Activated naive CD4-positive, alpha-beta T cell treated with anti-CD3 and anti-CD28 coated beads, Interleukin-2, amount 50 U/mL, for 16 hours (primary cell): ENCODE results near the gene PDE1C.
"Not testable (repeated sequence)": the region's sequence is repeated elsewhere in the genome, so short reads cannot be mapped to it uniquely, and the experiment has no call there.

Source experiments
- DNase-seq: peaks from one replicate; pipeline ENCODE4 v3.0.0-alpha.2; 2020

The PDE1C gene

DNA sequence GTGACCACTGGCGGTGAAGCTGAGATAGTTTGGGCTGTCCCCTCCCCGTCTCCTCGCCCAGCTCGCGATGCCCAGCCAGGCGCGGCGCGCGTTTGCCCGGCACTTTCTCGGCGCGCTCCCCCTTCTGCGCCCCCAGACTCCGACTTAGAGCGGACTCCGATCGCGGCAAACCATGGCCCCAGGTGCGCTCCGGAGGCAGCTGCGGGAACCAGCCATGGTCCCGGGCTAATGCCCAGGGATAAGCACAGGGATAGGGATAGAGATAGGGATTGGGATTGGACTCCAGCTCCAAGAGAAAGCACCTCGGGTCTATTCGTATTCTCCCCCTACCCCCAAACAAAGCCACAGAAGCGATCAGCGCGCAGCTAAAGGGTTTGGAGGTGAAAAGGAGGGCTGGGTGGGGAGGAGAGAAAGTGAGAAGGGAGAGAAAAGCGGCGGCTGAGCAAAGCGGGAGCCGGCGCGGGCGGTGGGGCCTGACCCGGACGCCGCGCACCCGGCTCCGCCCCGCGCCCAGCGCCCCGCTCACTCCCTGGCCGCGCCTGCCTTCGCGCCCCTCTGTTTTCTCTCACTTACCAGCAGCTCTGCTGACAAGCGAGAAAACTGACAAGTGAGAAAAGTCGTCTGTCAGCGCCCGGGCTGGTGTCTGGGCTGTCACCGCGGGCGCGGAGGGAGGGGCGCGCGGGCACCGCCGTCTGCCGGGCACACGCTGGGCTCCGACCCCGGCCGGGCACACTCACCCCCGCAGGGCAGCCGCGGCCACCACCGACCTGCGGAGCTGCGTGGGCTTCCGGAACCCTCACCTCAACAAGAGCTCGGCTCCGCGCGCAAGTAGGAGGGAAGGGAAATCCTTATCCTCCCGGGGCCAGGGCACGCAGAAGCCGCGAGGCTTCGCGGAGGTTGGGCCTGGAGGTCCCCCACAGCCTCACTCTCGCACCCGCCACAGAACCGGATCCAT, at the start of gene PDE1C:
Gene PDE1C, minus strand, starts transcription at position 2 of the 955 bp plus-strand sequence.
- DNase-seq: no peak

DNA sequence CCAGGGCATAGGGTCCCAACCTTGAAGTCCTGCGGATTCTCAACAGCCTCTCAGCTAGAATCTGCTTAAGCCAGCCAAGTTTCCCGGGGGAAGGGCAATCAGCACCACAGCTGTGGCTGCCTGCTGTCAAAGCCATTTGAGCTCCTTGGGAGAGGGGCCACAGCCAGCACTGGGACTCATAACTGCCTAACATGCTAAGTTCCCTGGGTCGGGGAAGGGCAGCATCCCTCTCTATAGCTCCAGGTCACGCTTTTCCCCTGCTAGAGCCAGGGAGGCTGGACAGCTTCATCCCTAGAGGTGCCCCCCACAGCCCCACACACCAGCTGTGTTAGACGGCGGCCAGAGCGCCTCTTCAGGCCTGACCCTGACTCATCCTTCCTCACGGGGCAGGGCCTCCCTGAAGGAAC, 49.6 kb upstream of the PDE1C start:
- DNase-seq: no peak

DNA sequence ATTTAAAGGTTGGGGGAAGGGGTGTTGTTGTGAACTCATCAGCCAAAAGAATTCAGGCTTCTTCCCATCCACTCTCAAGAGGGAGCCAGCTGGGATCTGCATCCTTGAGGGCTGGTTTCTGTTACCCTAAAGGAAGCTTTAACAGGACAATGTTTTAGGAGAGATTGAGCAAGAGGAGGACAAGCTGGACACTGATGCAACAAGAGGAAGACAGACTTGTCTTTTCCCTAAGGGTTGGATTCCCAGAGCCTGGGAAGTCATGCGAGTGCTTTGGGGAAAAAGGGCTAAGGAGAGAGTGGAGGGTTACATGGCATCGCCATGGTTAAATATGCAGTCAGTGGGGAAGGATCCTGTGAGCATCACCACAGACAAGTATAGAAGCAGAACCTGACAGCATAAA, 47.6 kb upstream of the PDE1C start:
- DNase-seq: no peak

DNA sequence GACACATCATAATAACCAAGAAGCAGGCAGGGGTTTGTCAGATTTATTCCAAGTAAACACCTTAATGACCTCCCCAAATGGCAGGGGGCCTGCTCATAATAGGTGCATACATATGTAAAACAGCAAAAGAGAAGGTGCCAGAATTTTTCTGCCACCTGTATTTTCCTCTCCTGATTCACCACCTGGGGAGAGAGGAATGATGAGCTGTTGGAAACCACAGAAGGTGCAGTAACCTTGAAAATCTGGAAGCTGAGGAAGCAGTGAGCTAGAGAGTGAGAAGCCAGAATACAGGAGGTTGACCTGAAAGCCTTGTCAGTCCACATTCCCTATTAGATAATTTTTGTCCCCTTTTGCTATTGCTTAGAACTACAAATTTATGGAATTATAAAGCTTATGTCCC, 46.2 kb upstream of the PDE1C start:
- DNase-seq: no peak

DNA sequence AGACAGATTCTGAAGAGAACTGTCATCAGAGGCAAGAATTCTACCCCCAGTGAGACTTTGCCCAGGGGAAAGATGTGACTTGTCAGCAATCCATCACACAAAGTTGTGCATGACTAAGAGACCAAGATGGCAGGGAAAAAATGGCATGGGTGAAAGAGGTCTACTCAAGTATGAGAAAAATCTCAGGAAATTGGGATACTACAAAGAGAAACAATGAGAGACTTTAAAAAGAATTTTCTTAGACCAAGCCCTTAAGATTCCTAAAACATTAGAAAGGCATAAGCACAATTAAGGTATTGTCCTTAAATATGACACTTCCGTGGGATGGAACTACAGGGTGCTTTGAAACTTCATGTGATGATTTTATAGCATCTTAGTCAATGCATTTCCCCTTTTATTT, 45.6 kb upstream of the PDE1C start:
- no peak for DNase-seq

DNA sequence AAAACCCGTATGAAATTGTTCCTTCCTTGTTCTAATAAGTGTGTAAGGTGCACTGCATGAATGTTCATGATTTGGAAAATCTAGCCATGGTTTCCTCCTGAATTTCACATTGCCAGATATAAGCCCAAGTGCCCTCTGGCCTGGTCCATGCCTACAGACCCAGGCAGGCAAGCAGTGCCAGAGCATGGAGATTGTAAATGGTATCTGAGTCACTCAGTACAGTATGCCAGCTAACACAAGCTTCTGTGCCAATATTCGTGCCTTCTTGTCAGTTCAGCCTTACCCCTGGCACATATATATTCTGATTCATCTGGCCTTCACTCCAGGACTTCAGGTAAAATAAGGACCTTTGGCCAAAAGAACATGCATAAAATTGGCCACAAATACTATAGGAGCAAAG, 38.4 kb upstream of the PDE1C start:
- DNase-seq: no peak

DNA sequence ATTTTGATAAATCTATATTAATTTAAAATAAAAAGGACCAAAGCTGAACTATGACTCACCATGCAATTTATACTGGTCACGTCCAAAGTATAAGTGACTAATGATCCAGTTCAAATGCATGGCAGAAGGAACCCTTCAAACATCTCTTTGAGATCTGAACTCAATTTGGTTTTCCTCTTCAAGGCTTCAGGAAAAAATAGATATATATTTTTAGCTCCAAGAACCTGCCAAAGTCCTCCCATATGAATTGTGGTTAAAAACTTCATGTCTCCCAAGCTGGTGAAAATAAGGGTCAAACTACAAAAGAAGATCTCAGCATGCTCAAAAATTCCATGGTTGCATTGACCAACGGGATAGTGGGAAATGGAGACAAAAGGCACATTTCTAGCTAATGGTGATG, 34.6 kb upstream of the PDE1C start:
- no peak for DNase-seq

DNA sequence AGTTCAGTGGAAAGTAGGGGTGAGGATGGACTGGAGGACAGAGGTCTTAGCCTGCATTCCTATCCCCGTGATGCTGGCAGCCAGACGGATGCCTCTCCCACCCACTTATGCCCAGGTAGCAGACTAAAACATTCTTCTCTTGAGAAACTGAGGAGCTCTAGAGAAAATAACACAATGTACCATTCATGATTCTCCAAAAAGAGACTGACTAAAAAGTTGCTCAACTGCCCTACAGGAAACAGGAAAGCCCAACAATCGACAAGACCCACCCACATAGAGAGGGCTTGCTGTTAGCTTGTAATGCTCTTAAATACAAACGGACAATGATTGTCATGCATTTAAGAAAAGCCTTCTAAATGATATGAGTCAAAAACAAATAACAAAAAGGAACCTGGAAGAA, 33.2 kb upstream of the PDE1C start:
- no peak for DNase-seq

DNA sequence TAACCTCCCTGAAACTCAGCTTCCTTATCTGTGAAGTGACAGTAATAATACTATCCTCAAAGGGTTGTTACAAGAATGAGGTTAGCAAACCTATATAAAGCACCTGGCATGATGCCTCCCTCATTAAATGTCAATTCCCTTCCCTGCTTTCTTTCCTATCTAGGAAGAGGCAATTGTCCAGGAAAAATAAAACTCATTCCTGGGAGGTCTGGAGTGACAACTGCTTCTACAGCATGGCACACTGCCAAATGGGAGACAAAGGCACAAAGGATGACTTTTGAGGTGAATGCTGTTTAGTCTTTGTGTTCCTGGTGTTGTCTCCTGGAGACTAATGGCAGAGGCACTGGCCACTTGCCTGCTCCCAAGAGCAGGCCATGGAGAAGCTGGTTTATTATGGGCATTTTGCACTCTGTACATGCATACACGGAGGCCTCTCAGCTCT, 32.2 kb upstream of the PDE1C start:
- no peak for DNase-seq

DNA sequence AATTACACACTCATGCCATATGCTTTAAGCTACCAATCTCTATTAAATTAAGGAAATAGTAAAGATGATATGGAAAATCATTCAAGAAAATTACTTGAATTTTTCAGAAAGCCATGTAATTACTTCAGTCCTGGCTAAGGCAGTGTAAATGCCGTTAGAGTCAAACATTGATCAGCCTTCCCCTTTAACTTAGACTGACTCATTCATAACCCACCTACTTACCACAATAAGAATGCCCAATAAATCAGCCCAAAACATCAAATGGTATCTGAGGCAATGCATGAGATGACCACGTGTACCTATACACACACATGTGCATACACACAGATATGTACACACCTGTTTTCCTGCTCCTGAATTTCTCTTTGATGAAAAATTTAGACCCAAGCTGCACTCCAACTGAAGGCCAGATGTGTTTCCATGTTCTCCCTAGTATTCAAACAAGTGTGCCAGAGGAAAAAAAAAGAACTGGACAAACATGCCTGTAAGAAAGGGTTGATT, 30.2 kb upstream of the PDE1C start:
- no peak for DNase-seq

DNA sequence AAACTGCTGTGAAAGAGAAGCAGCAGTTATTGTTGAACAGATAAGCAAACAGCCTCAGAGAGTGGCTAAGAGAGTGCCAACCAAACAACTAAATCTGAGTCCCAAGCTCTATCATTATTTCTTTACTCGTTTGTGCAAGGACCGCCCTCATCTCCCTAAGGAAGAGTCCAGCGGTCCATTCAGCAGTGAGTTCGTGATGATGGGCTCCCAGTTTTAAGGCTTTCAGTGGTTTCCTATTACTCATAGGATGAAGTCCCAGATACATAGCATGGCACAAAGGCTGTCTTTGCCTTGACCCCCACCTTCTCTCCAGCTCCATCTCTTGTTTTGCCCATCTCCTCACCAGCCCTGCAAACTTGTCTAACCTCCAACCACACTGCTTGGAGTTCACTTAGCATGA, 24.3 kb upstream of the PDE1C start:
- DNase-seq: no peak

DNA sequence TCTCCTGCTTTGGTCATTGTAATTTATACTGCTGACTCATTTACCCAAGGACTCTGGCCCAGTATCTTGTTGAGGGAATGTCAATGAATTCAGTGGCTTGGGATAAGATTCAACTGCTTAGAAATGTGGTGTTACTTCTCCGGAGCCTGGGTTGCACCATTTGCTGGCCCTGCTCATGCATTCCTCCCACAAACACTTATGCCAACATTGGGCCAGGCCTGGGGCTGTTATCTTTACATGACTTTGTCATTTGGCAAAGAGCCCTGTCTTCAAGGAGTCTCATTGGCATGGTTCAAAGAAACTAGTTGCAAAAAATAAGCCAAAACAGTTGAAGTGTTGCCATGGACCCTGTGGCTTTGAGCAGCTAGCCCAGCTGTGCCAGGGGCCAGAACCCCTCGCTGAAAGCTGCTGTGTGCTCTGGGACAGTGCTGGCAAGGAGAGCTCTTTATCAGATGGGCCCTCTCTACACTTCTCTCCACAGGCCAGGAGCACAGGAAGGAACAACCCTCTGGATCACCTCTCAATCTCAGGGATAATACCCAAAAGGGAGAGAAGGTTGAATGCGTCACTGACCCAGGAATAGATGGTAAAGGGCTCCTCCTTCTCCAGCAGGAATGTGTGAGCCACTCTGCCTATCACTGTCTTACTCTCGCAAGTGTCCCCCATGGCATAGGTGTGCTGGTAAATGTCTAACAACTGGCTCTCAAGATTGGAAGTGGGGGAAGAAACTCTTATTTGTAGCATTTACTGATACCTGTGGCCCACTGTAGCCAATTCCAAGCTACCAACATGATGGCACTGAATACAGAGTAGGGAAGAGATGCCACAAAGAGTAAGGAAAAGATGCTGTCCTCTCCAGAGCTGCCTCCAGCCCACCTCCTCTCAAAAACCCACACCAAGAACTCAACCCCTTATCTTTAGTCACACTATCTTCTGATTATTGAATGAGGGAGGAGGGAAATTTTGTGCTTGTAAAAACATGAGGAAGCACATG, 23.5 kb upstream of the PDE1C start:
- no peak for DNase-seq

DNA sequence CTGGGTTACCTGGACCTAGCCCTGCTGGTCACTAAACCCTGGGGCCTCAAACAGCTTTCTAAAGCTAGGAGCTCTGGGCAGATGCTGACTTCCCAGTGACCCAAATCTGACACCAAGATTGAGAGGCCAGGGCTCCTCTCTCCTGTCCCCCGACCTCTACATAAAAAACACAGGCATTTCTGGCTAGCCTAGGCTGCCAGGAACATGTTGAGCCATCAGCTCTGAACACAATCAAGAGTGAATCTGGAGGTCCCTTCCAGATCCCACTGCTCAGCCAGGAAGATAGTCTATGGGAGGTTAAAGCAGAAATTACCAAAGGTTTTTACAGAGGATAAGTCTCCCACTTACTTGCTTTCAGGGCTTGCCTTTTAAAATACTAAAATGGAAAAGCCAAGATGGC, 22.1 kb upstream of the PDE1C start:
- DNase-seq: no peak

DNA sequence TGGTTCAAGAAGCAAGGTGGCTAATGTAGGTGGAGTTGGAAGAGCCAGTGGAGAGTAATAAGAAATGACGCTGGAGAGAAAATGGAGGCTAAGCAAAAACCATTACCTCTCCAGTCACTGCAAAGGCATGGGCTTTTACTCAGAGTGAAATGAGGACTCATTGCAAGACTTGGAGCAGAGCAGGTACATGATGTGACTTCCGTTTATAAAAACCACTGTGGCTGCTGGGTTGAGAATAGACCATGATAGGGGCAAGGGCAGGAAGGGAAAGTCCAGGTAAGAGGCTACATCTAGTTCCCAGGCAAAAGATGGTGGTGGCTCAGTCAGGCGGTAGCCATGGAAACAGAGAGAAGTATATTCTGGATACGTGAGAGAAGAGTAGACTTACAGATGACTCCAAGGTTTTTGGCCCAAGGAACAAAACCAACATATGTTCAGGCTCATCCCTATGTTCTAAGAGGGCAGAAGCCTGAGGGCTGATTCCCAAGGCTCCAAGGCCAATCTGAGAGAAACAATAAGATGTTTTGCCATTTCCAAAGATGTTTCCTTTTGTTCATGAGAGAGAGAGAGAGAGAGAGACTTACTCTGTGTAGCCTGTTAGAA, 21.5 kb upstream of the PDE1C start:
- no peak for DNase-seq

DNA sequence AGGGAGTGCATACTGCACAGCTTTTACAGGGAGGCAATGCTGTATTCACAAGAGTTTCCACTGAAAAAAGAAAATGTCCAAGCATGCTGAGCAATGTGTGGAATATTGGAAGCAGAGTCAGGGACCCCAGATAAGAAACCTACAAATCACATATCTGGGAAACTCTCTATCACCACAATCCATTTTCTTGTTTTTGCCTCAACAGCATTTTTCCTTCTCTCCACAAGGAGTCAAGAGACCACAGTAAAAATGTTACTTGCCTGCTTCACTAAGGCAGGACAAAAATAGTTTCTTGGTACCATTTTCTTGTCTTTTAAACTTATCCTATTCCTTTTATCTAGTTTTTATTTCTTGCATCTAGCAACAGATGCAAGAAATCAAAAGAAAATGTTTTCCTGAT, 19.5 kb upstream of the PDE1C start:
- DNase-seq: no peak

DNA sequence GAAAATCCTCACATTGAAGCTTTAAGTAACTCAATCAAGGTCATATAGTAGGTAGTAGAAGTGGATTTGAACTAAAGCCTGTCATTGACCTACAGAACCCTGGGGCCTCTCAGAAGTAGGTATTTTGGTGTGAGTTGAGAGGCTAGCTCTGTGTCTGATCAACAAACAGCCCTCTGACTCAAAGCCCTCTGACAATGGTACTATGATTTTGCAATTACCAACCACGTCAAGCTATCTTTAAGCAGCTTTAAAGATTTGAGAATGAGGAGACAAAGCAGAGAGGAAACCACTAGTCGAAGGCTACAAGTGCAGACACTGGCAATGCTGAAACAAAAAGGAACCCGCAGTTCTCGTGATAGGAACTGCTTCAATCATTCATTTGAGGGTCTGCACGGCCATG, 19.0 kb upstream of the PDE1C start:
- no peak for DNase-seq

DNA sequence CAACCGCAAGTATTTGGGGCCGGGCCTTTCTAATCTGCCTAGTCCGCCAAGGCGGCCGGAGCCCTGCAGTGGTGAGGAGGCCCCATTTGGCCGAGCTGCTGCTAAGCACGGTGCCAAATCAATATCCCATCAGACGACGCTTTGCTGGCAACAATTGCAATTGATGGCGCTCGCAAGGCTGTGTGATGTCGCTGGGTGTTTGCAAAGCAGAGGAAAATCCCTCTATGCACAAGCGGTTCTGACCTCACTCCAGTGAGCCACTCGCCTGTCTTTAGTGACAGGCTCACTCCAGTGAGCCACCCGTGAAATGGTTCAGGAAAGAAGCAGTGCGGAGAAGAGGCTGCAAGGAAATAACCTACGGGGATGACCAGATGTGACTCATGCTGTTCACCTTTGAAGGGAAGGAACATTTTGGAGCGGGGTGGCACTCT, 18.3 kb upstream of the PDE1C start:
- no peak for DNase-seq

DNA sequence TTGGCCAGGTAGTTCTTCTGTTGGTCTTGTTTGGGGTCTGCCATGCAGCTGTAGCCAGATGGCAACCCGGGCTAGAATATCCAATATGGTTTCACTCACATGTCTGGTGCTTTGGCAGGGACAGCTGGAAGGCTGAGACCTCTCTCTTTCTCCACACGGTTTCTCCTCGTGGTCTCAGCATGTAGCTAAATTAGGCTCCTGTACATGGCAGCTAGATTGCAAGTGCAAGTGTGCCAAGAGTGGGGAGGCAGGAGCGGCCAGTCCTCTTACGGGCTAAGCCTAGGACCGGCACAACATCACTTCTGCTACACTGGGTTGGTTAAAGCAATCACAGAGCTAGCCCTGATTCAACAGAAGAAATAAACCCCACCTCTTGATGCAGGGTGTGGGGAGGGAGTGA, 9.3 kb upstream of the PDE1C start:
- no peak for DNase-seq

DNA sequence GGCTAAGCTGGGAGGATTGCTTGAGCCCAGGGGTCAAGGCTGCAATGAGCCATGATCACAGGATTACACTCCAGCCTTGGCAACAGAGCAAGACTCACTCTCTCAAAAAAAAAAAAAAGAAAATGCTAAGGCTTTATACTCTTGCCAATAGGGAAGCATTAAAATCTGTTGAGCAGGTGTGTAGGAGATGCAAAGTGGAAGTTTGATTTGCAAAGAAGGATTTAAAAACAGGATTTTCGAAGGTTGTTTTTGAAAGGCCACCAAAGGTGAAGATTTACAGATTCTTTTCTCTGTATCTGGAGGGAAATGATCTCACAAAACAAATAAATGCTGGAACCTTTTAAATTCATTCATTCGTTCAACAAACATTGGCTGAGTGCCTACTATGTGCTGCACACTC, 8.6 kb upstream of the PDE1C start:
- DNase-seq: no peak

DNA sequence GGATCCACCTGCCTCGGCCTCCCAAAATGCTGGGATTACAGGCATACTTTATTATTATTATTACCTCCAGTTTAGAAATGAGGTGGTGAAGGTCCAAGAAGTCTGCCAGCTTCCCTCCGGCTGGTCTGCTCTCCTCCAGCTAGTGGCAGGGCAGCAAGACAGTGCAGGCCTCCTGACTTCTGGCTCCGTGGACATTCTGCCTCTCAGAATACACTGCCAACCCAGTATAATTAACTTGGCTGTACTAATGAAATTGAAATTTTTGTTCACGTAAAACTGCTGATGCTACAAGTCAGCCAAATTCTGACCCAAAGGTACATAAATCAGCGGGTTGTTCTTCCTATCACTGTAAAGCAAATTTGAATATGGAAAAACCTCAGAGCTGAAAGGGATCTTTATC, 7.6 kb upstream of the PDE1C start:
- DNase-seq: no peak

DNA sequence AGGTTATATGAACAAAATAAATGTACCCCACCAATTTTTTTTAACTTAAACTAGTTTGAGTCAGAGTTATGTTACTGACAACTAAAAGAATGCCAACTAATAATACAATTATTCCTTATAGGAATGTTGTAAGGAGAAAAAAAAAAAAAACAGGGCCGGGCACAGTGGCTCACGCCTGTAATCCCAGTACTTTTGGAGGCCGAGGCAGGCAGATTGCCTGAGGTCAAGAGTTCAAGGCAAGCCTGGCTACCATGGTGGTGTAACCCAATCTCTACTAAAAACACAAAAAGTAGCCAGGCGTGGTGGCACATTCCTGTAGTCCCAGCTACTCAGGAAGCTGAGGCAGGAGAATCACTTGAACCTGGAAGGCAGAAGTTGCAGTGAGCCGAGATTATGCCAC, 6.6 kb upstream of the PDE1C start:
- DNase-seq: not testable (repeated sequence)

DNA sequence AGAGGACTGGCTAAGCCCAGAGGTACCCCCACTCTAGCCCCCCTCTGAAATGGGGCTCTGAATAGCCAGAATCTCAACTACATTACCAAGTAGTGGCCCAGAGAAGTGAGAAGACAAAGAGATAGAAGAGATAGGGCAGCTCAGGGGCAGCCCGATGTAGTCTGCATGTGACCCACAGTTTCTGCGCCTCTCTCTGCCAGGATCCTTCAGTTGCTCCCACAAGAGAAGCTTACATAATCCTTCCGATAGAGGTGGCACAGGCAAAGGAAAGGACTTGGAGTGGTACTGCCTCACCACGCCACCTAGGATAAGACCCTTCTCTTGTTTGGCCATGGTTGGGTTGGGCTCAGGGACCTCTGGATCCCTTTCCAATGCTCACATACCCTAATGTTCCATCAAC, 5.4 kb upstream of the PDE1C start:
- DNase-seq: no peak
